SK-N-SH (cell line): ENCODE results near the gene SEC61B. TPM values are rescaled to one million over a fixed set of nuclear protein-coding genes. Genes with fewer than 3 reads are reported as not detected.

Experiments
- CTCF ChIA-PET: fragments of 300-600, 350-600 bp; formaldehyde crosslinking; extraction: SDS; loops from one replicate; lab custom pipeline; 2021; lab: Yijun Ruan, JAX
- POLR2A ChIA-PET: fragments of 350-600 bp; sonication (Branson Sonifier 250); formaldehyde crosslinking; extraction: SDS; loops from one replicate; lab custom pipeline; 2020; ENCODE audit warnings: antibody characterized with exemption, inconsistent platforms; lab: Yijun Ruan, JAX
- DNase-seq: peaks from one replicate; pipeline ENCODE4 v3.0.0; 2012
- H2AFZ ChIP-seq: fragments of 200-600 bp; sonication (generic); 2 replicates; pipeline ENCODE4 v1.8.1; 2016; ENCODE audit warnings: antibody characterized with exemption, mild to moderate bottlenecking, low read depth
- H3F3A ChIP-seq: fragments of 200-600 bp; sonication (generic); replicated peaks from 2 replicates; pipeline ENCODE3; 2016; ENCODE audit warnings: antibody characterized with exemption, mild to moderate bottlenecking; ENCODE audit not compliant: insufficient read depth
- H3K27ac ChIP-seq, 2 experiments: fragments of 200-500 bp in 1 of 2; fragments of 200-600 bp in 1 of 2; sonication (Bioruptor generic) in 1 of 2; sonication (generic), shearing (Covaris generic) in 1 of 2; 2 replicates each; pipeline versions ENCODE4 v1.5.1 to v1.6.1; 2014 to 2016; ENCODE audit warnings: low read depth in 2 of 2, inconsistent platforms in 1 of 2, low read length in 1 of 2, mild to moderate bottlenecking in 1 of 2, mixed read lengths in 1 of 2
- H3K27me3 ChIP-seq: fragments of 200-600 bp; sonication (generic), shearing (Covaris generic); 2 replicates; pipeline ENCODE4 v1.6.1; 2016; ENCODE audit warnings: mixed run types; ENCODE audit not compliant: insufficient read depth
- H3K36me3 ChIP-seq, 2 experiments: fragments of 200-500 bp in 1 of 2; fragments of 200-600 bp in 1 of 2; sonication (Bioruptor generic) in 1 of 2; sonication (generic) in 1 of 2; replicated peaks in 1 of 2; 2 replicates each; pipeline versions ENCODE3 to v1.5.1; 2014 to 2016; ENCODE audit warnings: low read length in 1 of 2, mild to moderate bottlenecking in 1 of 2; ENCODE audit not compliant: insufficient read depth in 2 of 2, control insufficient read depth in 1 of 2
- H3K4me1 ChIP-seq, 2 experiments: fragments of 200-500 bp in 1 of 2; fragments of 200-600 bp in 1 of 2; sonication (Bioruptor generic) in 1 of 2; sonication (generic), shearing (Covaris generic) in 1 of 2; 2 replicates each; pipeline versions ENCODE4 v1.5.1 to v1.6.1; 2014 to 2016; ENCODE audit warnings: low read depth in 1 of 2, low read length in 1 of 2, mixed run types in 1 of 2; ENCODE audit not compliant: insufficient read depth in 2 of 2, control insufficient read depth in 1 of 2
- H3K4me2 ChIP-seq: fragments of 200-600 bp; sonication (generic), shearing (Covaris generic); 2 replicates; pipeline ENCODE4 v1.6.1; 2017; ENCODE audit warnings: mixed run types
- H3K4me3 ChIP-seq, 2 experiments: fragments of 200-500 bp in 1 of 2; fragments of 200-600 bp in 1 of 2; sonication (Bioruptor generic) in 1 of 2; sonication (generic), shearing (Covaris generic) in 1 of 2; 2 replicates each; pipeline versions ENCODE4 v1.5.1 to v1.8.1; 2014 to 2016; ENCODE audit warnings: low read depth in 2 of 2, inconsistent platforms in 1 of 2, low read length in 1 of 2, mild to moderate bottlenecking in 1 of 2, mixed read lengths in 1 of 2, moderate library complexity in 1 of 2
- H3K79me2 ChIP-seq: fragments of 200-600 bp; sonication (generic); 2 replicates; pipeline ENCODE4 v1.8.1; 2017; ENCODE audit warnings: mild to moderate bottlenecking; ENCODE audit not compliant: insufficient read depth
- H3K9ac ChIP-seq: fragments of 200-600 bp; sonication (generic); 2 replicates; pipeline ENCODE4 v1.6.1; 2017; ENCODE audit warnings: mixed run types
- H3K9me2 ChIP-seq: fragments of 200-600 bp; sonication (generic); 2 replicates; pipeline ENCODE4 v1.6.1; 2017; ENCODE audit warnings: mixed run types
- H3K9me3 ChIP-seq: fragments of 200-600 bp; sonication (generic); 2 replicates; pipeline ENCODE4 v1.6.1; 2017; ENCODE audit warnings: mixed run types, mild to moderate bottlenecking, moderate library complexity
- H4K20me1 ChIP-seq: fragments of 200-600 bp; sonication (generic); 2 replicates; pipeline ENCODE4 v1.6.1; 2017; ENCODE audit warnings: mild to moderate bottlenecking, mixed run types; ENCODE audit not compliant: insufficient read depth
- CTCF ChIP-seq: fragments of 200-600 bp; sonication (generic); IDR thresholded peaks from 2 replicates; pipeline ENCODE4 v1.6.1; 2017; ENCODE audit warnings: antibody characterized with exemption, mild to moderate bottlenecking, moderate library complexity
- ELF1 ChIP-seq: IDR thresholded peaks from 2 replicates; pipeline ENCODE4 v1.4.0; 2012
- EZH2phosphoT487 ChIP-seq: fragments of 200-600 bp; sonication (generic); IDR thresholded peaks from 2 replicates; pipeline ENCODE4 v1.6.1; 2017; ENCODE audit warnings: low read depth, mixed run types, mild to moderate bottlenecking, antibody characterized with exemption, moderate library complexity, borderline replicate concordance
- GABPA ChIP-seq: IDR thresholded peaks from 2 replicates; pipeline ENCODE4 v1.4.0; 2012; ENCODE audit warnings: low read depth, mild to moderate bottlenecking
- JUND ChIP-seq: IDR thresholded peaks from 2 replicates; pipeline ENCODE4 v1.4.0; 2012
- MAX ChIP-seq: IDR thresholded peaks from 2 replicates; pipeline ENCODE4 v1.4.0; 2012; ENCODE audit warnings: low read depth
- MEF2A ChIP-seq: IDR thresholded peaks from 2 replicates; pipeline ENCODE4 v1.4.0; 2012; ENCODE audit warnings: low read depth, borderline replicate concordance
- NFIC ChIP-seq: IDR thresholded peaks from 2 replicates; pipeline ENCODE4 v1.4.0; 2012; ENCODE audit warnings: borderline replicate concordance
- PBX3 ChIP-seq: IDR thresholded peaks from 2 replicates; pipeline ENCODE4; 2012
- RAD21 ChIP-seq: IDR thresholded peaks from 2 replicates; pipeline ENCODE4 v1.6.1; 2012; ENCODE audit warnings: mild to moderate bottlenecking, low read length
- REST ChIP-seq: IDR thresholded peaks from 2 replicates; pipeline ENCODE4 v1.6.1; 2012; ENCODE audit warnings: mild to moderate bottlenecking, low read depth, low read length, moderate library complexity
- RFX5 ChIP-seq: IDR thresholded peaks from 2 replicates; pipeline ENCODE4 v1.6.1; 2012; ENCODE audit warnings: mild to moderate bottlenecking, improper control_type of control experiment, low read length
- SIN3A ChIP-seq: IDR thresholded peaks from 2 replicates; pipeline ENCODE4 v1.6.1; 2012; ENCODE audit warnings: low read depth, mild to moderate bottlenecking, low read length, moderate library complexity, borderline replicate concordance
- SMC3 ChIP-seq: IDR thresholded peaks from 2 replicates; pipeline ENCODE4 v1.6.1; 2012; ENCODE audit warnings: low read depth, low read length, improper control_type of control experiment
- TAF1 ChIP-seq: IDR thresholded peaks from 2 replicates; pipeline ENCODE4 v1.6.1; 2012; ENCODE audit warnings: low read depth, mild to moderate bottlenecking, low read length, moderate library complexity, borderline replicate concordance
- USF2 ChIP-seq: fragments of 150-350 bp; IDR thresholded peaks from 2 replicates; pipeline ENCODE4 v1.6.1; 2017; ENCODE audit warnings: antibody characterized with exemption, low read length, low read depth, borderline replicate concordance
- YY1 ChIP-seq: IDR thresholded peaks from 2 replicates; pipeline ENCODE4 v1.4.0; 2012; ENCODE audit warnings: low read depth, mild to moderate bottlenecking
- WGBS: methylation state at CpG from one replicate; pipeline ENCODE4 v1.1.6; 2017; ENCODE audit warnings: low lambda C conversion rate; 5-methylcytosine and 5-hydroxymethylcytosine counted together
- polyA plus RNA-seq, 3 experiments: library from polyadenylated mRNA; depleted of rRNA; stranded (reverse); fragments of >200 nt; gene quantifications; 2 replicates each; pipeline ENCODE4 v1.2.3, GENCODE V29; 2012

SEC61B gene
- polyA plus RNA-seq, 1 of the 3 experiments (the other 2 are of a cell fraction): 174 TPM

- Histone ChIP-seq H3K27me3 (no peaks in the 10 kb centered on the region), H3F3A (no peaks in the 10 kb centered on the region), H3K79me2 (no peaks in the 10 kb centered on the region), H3K4me1 (peaks cover 3 to 35% of the 10 kb centered on the region in 2 experiments; a peak in 1 of 4 replicates), H3K36me3 (no peaks in the 10 kb centered on the region), H3K9me3 (no peaks in the 10 kb centered on the region), H4K20me1 (no peaks in the 10 kb centered on the region), H3K4me3 (no peak overlapping the region), H3K9me2 (no peaks in the 10 kb centered on the region), H3K27ac (no peak overlapping the region), H3K9ac (no peak overlapping the region), H2AFZ (no peak overlapping the region), H3K4me2 (no peak overlapping the region)
- 72% methylated on average over 3 of the region's 3 CpGs for WGBS
- no peak for DNase-seq
- TF ChIP-seq SIN3A: no peak
- no peak for TF ChIP-seq NFIC
- TF ChIP-seq PBX3: no peak
- TF ChIP-seq JUND: no peak
- no peak for TF ChIP-seq YY1
- no peak for TF ChIP-seq SMC3
- TF ChIP-seq GABPA: no peak
- no peak for TF ChIP-seq EZH2phosphoT487
- no peak for TF ChIP-seq ELF1
- TF ChIP-seq TAF1: no peak
- no peak for TF ChIP-seq MEF2A
- no peak for TF ChIP-seq RAD21
- POLR2A ChIA-PET: interaction anchor here (1.3 kb wide), 1 partner anchor 12 kb away, joined by 4 read pairs; no protein-coding TSS in a partner anchor
- CTCF ChIA-PET: interaction anchor here (0.6 to 5.5 kb wide), 8 partner anchors 11 to 1140 kb away, joined by 3 to 66 read pairs (median 4); partner anchors contain the start of genes ALG2 and SEC61B
These were observed 39.7 kb upstream of the SEC61B start for GRCh38 chr9:99182356-99182755.

GRCh38 chr9:99183616-99184015 lies 38.5 kb upstream of the SEC61B start:
- H3K9me3 ChIP-seq: no peaks in the 10 kb centered on the region
- no peak for DNase-seq
- H3K4me2 ChIP-seq: no peak overlapping the region
- no peak overlapping the region for H3K27ac ChIP-seq
- 87% methylated on average over 3 of the region's 3 CpGs for WGBS
- CTCF ChIA-PET: interaction anchor here (0.7 to 5.5 kb wide), 19 partner anchors 9 to 1139 kb away, joined by 3 to 66 read pairs (median 5); partner anchors contain the start of genes ALG2 and SEC61B
- H3K4me3 ChIP-seq: no peak overlapping the region
- no peaks in the 10 kb centered on the region for H3K36me3 ChIP-seq
- H3K9ac ChIP-seq: no peak overlapping the region
- H2AFZ ChIP-seq: no peak overlapping the region
- H4K20me1 ChIP-seq: no peaks in the 10 kb centered on the region
- peaks cover 3 to 35% of the 10 kb centered on the region in 2 experiments; a peak in 1 of 4 replicates for H3K4me1 ChIP-seq
- H3K79me2 ChIP-seq: no peaks in the 10 kb centered on the region
- POLR2A ChIA-PET: no interaction called here
- H3K9me2 ChIP-seq: no peaks in the 10 kb centered on the region
- H3K27me3 ChIP-seq: no peaks in the 10 kb centered on the region
- TF ChIP-seq CTCF: no peak
- TF ChIP-seq USF2: no peak
- TF ChIP-seq SMC3: no peak
- TF ChIP-seq SIN3A: no peak
- no peak for TF ChIP-seq MEF2A
- TF ChIP-seq REST: no peak
- TF ChIP-seq RFX5: no peak
- no peak for TF ChIP-seq JUND
- TF ChIP-seq MAX: no peak
- no peaks in the 10 kb centered on the region for H3F3A ChIP-seq
